GM12878 (cell line): ENCODE data around the gene PIMREG. TPM values are rescaled to one million over a fixed set of nuclear protein-coding genes. Genes with fewer than 3 reads are reported as not detected.

Experiments
- ATAC-seq: fragments of 200-7000 bp; cut with Tn5 transposase; 3 replicates; pipeline ENCODE4 v1.9.1; 2020; ENCODE audit warnings: mild to moderate bottlenecking, moderate library complexity
- BruUV-seq: library from RNA; stranded (reverse); fragments of 400-500 nt; replicated peaks from 2 replicates; lab custom pipeline; 2021; lab: Mats Ljungman, UMichigan
- CTCF ChIA-PET: fragments of 300-600 bp; sonication (Branson Sonifier 250); formaldehyde crosslinking; extraction: SDS; loops from one replicate; lab custom pipeline; 2021; ENCODE audit warnings: inconsistent platforms; lab: Yijun Ruan, JAX
- POLR2A ChIA-PET: fragments of 350-600 bp; formaldehyde crosslinking; extraction: SDS; loops from one replicate; lab custom pipeline; 2021; ENCODE audit warnings: inconsistent platforms; lab: Charles Lee
- RAD21 ChIA-PET: fragments of 300-600 bp; sonication (Branson Sonifier 250); formaldehyde crosslinking; loops from one replicate; lab custom pipeline; 2023; ENCODE audit warnings: antibody characterized with exemption; ENCODE audit not compliant: unreplicated experiment; lab: Charles Lee
- SMC1A ChIA-PET: fragments of 300-600 bp; sonication (Branson Sonifier 250); formaldehyde crosslinking; loops from one replicate; lab custom pipeline; 2023; ENCODE audit not compliant: unreplicated experiment, uncharacterized antibody; lab: Charles Lee
- DNase-seq: peaks from one replicate; pipeline ENCODE4 v3.0.0-alpha.2; 2011; ENCODE audit warnings: low read depth, low spot score
- FAIRE-seq: peaks from 3 replicates; lab custom pipeline; 2011; peaks lifted over from hg19 to GRCh38; lab: Jason Lieb, UNC
- H2AFZ ChIP-seq: 2 replicates; pipeline ENCODE4 v1.6.0; 2011; ENCODE audit warnings: low read depth, low read length, control low read depth; ENCODE audit not compliant: control insufficient read depth
- H3K27ac ChIP-seq: 2 replicates; pipeline ENCODE4 v1.5.1; 2011; ENCODE audit warnings: control low read depth; ENCODE audit not compliant: control insufficient read depth, insufficient read depth
- H3K27me3 ChIP-seq, 2 experiments: replicated peaks in 1 of 2; 2 replicates each; pipeline versions ENCODE4 v1.6.0 to v1.6.1; 2011; ENCODE audit warnings: low read length in 1 of 2; ENCODE audit not compliant: control insufficient read depth in 2 of 2, insufficient read depth in 2 of 2
- H3K36me3 ChIP-seq, 2 experiments: 2 replicates each; pipeline ENCODE4 v1.5.1; 2011; ENCODE audit warnings: low read length in 1 of 2; ENCODE audit not compliant: control insufficient read depth in 2 of 2, insufficient read depth in 2 of 2
- H3K4me1 ChIP-seq: 2 replicates; pipeline ENCODE4 v1.6.1; 2011; ENCODE audit warnings: mild to moderate bottlenecking, low read length, moderate library complexity, mixed read lengths; ENCODE audit not compliant: control insufficient read depth, insufficient read depth
- H3K4me2 ChIP-seq: 2 replicates; pipeline ENCODE4 v1.6.0; 2011; ENCODE audit warnings: control low read depth; ENCODE audit not compliant: control insufficient read depth, insufficient read depth
- H3K4me3 ChIP-seq: fragments of 200-600 bp; sonication (generic); 2 replicates; pipeline ENCODE4 v1.5.1; 2016
- H3K79me2 ChIP-seq: 2 replicates; pipeline ENCODE4 v1.6.0; 2011; ENCODE audit warnings: low read length; ENCODE audit not compliant: control insufficient read depth, insufficient read depth
- H3K9ac ChIP-seq: 2 replicates; pipeline ENCODE4 v1.8.0; 2011; ENCODE audit warnings: low read length, control low read depth, mixed read lengths; ENCODE audit not compliant: control insufficient read depth, insufficient read depth
- H3K9me3 ChIP-seq: replicated peaks from 3 replicates; pipeline ENCODE4 v1.5.1; 2011; ENCODE audit warnings: mild to moderate bottlenecking, low read length; ENCODE audit not compliant: control insufficient read depth, insufficient read depth
- H4K20me1 ChIP-seq: 2 replicates; pipeline ENCODE4 v1.6.0; 2011; ENCODE audit not compliant: control insufficient read depth, insufficient read depth
- ESRRA ChIP-seq: IDR thresholded peaks from 2 replicates; pipeline ENCODE4 v1.6.1; 2012; ENCODE audit warnings: mild to moderate bottlenecking, low read length, improper control_type of control experiment
- GATAD2B ChIP-seq: fragments of 450-650 bp; conservative IDR thresholded peaks from 2 replicates; pipeline ENCODE4 v1.6.1; 2017; ENCODE audit warnings: low read depth, mild to moderate bottlenecking, moderate library complexity
- HDAC6 ChIP-seq: fragments of 200-600 bp; sonication (generic); IDR thresholded peaks from one replicate; pipeline ENCODE4 v1.8.0; 2017; ENCODE audit warnings: antibody characterized with exemption; ENCODE audit not compliant: unreplicated experiment
- MEF2B ChIP-seq: fragments of 450-650 bp; IDR thresholded peaks from 2 replicates; pipeline ENCODE4 v1.6.1; 2018; ENCODE audit warnings: mild to moderate bottlenecking, moderate library complexity; ENCODE audit not compliant: partially characterized antibody, poor library complexity, severe bottlenecking
- NBN ChIP-seq: fragments of 450-650 bp; IDR thresholded peaks from 2 replicates; pipeline ENCODE4 v1.6.1; 2016
- RAD21 ChIP-seq: IDR thresholded peaks from 2 replicates; pipeline ENCODE4 v1.6.1; 2011; ENCODE audit warnings: mild to moderate bottlenecking, low read depth, low read length, moderate library complexity; ENCODE audit not compliant: insufficient read depth
- RAD51 ChIP-seq: fragments of 450-650 bp; IDR thresholded peaks from 2 replicates; pipeline ENCODE4 v1.6.1; 2016; ENCODE audit warnings: moderate library complexity, mild to moderate bottlenecking, inconsistent platforms
- RB1 ChIP-seq: fragments of 450-650 bp; formaldehyde crosslinking; IDR thresholded peaks from 2 replicates; pipeline ENCODE4 v1.6.1; 2017; ENCODE audit warnings: mild to moderate bottlenecking, borderline replicate concordance
- RELA ChIP-seq: fragments of 450-650 bp; IDR thresholded peaks from 2 replicates; pipeline ENCODE4 v1.8.0; 2014; ENCODE audit warnings: borderline replicate concordance; ENCODE audit not compliant: partially characterized antibody
- YBX1 ChIP-seq: fragments of 450-650 bp; IDR thresholded peaks from 2 replicates; pipeline ENCODE4 v1.6.1; 2016; ENCODE audit warnings: antibody characterized with exemption
- ZNF217 ChIP-seq: fragments of 450-650 bp; IDR thresholded peaks from 2 replicates; pipeline ENCODE4 v1.6.1; 2017; ENCODE audit warnings: antibody characterized with exemption, mild to moderate bottlenecking
- WGBS: methylation state at CpG from one replicate; pipeline ENCODE4 v1.1.6; 2016; ENCODE audit warnings: low lambda C conversion rate; ENCODE audit not compliant: insufficient replicate concordance, insufficient coverage; ENCODE audit errors: missing lambda C conversion rate; 5-methylcytosine and 5-hydroxymethylcytosine counted together
- in situ Hi-C: fragments of 300-500 bp; cut with MboI; formaldehyde crosslinking; loops from 9 replicates; pipeline ENCODE4 v1.14.3; 2018; ENCODE audit warnings: mixed read lengths
- intact Hi-C: fragments of 100-400 bp; cut with micrococcal nuclease; formaldehyde crosslinking; loops from one replicate; pipeline ENCODE4 v1.14.2; 2022; ENCODE audit not compliant: unreplicated experiment
- polyA plus RNA-seq, 11 experiments: library from polyadenylated mRNA; depleted of rRNA in 4 of 11; unstranded in 6 of 11; stranded (reverse) in 5 of 11; fragments of >200 nt; fragmentation: Nextera tagmentation in 4 of 11; fragmentation: Illumina TruSeq in 1 of 11; extraction: Ambion mirVana in 4 of 11; extraction: Trizol in 1 of 11; gene quantifications; 1 replicate in 1 of 11; 2 replicates in 10 of 11; pipeline versions ENCODE4 v1.2.1 to v1.2.3, GENCODE V29; 2011 to 2016; ENCODE audit warnings: inconsistent platforms in 2 of 11, missing spikeins in 2 of 11, low read depth in 1 of 11
- total RNA-seq, 4 experiments: library from RNA; depleted of rRNA in 3 of 4; stranded (reverse); fragments of >200 nt in 3 of 4; fragmentation: Illumina TruSeq in 1 of 4; extraction: Trizol in 1 of 4; gene quantifications; 2 replicates each; pipeline versions ENCODE4 v1.2.1 to v1.2.3, GENCODE V29; 2013 to 2021
- TF ChIP-seq, protein P1 (sequence below): fragments of 450-650 bp; formaldehyde crosslinking; IDR thresholded peaks from 2 replicates; pipeline ENCODE4 v1.4.0; 2022; ENCODE audit warnings: mild to moderate bottlenecking, moderate library complexity
- TF ChIP-seq, protein P2 (sequence below): fragments of 450-650 bp; IDR thresholded peaks from 2 replicates; pipeline ENCODE4 v1.6.1; 2017; ENCODE audit warnings: mild to moderate bottlenecking, moderate library complexity
- TF ChIP-seq, protein P3 (sequence below): fragments of 450-650 bp; IDR thresholded peaks from 2 replicates; pipeline ENCODE4 v1.6.1; 2014; ENCODE audit warnings: mild to moderate bottlenecking

The PIMREG gene
- total and polyA plus RNA-seq, 10 of the 15 experiments (the other 5 are each of a cell fraction or from before 2014, with no cell fraction given), result 2.8 to 35.8 (median 25.2) TPM

DNA sequence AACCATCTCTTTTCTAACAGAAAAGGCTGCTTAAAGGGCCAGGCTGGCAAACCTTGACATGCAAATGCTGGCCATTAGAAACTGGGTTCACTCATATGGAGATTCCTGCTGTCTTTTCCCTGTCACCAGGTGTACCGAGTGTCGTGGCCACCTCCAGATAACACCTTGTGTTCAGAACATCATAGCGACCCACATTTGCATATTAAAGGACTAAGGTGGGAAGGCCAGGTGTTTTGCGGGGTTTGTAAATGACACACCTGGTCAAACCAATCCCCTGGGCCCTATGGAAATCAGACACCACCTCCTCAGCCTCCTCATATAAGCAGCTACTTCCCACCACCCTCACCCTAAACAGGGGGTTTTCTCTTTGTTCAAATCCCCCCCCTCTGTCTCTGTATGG lies 6.8 kb upstream of the PIMREG start (continued):
- TF ChIP-seq, protein P1, sequence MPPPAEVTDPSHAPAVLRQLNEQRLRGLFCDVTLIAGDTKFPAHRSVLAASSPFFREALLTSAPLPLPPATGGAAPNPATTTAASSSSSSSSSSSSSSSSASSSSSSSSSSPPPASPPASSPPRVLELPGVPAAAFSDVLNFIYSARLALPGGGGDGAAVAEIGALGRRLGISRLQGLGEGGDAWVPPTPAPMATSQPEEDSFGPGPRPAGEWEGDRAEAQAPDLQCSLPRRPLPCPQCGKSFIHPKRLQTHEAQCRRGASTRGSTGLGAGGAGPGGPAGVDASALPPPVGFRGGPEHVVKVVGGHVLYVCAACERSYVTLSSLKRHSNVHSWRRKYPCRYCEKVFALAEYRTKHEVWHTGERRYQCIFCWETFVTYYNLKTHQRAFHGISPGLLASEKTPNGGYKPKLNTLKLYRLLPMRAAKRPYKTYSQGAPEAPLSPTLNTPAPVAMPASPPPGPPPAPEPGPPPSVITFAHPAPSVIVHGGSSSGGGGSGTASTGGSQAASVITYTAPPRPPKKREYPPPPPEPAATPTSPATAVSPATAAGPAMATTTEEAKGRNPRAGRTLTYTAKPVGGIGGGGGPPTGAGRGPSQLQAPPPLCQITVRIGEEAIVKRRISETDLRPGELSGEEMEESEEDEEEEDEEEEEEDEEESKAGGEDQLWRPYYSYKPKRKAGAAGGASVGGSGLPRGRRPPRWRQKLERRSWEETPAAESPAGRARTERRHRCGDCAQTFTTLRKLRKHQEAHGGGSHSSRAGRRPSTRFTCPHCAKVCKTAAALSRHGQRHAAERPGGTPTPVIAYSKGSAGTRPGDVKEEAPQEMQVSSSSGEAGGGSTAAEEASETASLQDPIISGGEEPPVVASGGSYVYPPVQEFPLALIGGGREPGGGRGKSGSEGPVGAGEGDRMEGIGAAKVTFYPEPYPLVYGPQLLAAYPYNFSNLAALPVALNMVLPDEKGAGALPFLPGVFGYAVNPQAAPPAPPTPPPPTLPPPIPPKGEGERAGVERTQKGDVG (CRISPR knock-in tag), result no peak
- no peak for TF ChIP-seq RB1

DNA sequence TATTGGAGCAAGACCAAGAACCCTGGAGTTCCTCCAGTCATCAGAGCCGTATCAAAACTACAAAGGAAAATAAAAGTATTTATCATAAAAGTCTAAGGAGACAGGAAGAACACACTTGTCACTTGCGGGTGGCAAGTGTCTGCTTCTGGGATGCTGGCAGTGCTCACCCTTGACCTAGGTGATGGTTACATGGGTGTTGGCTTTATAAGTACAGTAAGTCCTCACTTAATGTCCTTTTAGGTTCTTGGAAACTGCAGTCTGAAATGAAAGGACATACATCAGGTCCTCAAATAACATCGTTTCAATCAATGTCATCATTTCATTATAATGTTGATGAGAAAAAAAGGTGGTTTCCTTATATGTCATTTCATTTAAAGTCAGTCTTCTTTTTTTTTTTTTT lies 6.3 kb upstream of the PIMREG start:
- BruUV-seq, result no TSS peak
- Histone ChIP-seq H3K4me2 (no peak overlapping the region), H2AFZ (no peak overlapping the region), H3K9me3 (no peaks in the 10 kb centered on the region), H3K36me3 (no peaks in the 10 kb centered on the region), H3K27me3 (no peaks in the 10 kb centered on the region), H3K4me1 (no peaks in the 10 kb centered on the region), H4K20me1 (no peaks in the 10 kb centered on the region), H3K27ac (no peak overlapping the region), H3K9ac (no peak overlapping the region), H3K4me3 (no peak overlapping the region), H3K79me2 (no peaks in the 10 kb centered on the region)
- POLR2A ChIA-PET, result no interaction called here
- 28% methylated on average over 3 of the region's 3 CpGs for WGBS
- in situ Hi-C loops (no loop called here), intact Hi-C loops (loop anchor here (5.0 kb wide), 1 partner anchor 851 kb away; no protein-coding TSS in a partner anchor)
- RAD21 ChIA-PET, result no interaction called here
- SMC1A ChIA-PET, result no interaction called here
- TF ChIP-seq RAD21 (no peak), ZNF217 (no peak), MEF2B (no peak), HDAC6 (no peak), GATAD2B (no peak), RAD51 (no peak), RELA (no peak), NBN (no peak), YBX1 (no peak), ESRRA (no peak)
- TF ChIP-seq, protein P2, sequence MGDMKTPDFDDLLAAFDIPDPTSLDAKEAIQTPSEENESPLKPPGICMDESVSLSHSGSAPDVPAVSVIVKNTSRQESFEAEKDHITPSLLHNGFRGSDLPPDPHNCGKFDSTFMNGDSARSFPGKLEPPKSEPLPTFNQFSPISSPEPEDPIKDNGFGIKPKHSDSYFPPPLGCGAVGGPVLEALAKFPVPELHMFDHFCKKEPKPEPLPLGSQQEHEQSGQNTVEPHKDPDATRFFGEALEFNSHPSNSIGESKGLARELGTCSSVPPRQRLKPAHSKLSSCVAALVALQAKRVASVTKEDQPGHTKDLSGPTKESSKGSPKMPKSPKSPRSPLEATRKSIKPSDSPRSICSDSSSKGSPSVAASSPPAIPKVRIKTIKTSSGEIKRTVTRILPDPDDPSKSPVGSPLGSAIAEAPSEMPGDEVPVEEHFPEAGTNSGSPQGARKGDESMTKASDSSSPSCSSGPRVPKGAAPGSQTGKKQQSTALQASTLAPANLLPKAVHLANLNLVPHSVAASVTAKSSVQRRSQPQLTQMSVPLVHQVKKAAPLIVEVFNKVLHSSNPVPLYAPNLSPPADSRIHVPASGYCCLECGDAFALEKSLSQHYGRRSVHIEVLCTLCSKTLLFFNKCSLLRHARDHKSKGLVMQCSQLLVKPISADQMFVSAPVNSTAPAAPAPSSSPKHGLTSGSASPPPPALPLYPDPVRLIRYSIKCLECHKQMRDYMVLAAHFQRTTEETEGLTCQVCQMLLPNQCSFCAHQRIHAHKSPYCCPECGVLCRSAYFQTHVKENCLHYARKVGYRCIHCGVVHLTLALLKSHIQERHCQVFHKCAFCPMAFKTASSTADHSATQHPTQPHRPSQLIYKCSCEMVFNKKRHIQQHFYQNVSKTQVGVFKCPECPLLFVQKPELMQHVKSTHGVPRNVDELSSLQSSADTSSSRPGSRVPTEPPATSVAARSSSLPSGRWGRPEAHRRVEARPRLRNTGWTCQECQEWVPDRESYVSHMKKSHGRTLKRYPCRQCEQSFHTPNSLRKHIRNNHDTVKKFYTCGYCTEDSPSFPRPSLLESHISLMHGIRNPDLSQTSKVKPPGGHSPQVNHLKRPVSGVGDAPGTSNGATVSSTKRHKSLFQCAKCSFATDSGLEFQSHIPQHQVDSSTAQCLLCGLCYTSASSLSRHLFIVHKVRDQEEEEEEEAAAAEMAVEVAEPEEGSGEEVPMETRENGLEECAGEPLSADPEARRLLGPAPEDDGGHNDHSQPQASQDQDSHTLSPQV, result no peak
- TF ChIP-seq, protein P3, sequence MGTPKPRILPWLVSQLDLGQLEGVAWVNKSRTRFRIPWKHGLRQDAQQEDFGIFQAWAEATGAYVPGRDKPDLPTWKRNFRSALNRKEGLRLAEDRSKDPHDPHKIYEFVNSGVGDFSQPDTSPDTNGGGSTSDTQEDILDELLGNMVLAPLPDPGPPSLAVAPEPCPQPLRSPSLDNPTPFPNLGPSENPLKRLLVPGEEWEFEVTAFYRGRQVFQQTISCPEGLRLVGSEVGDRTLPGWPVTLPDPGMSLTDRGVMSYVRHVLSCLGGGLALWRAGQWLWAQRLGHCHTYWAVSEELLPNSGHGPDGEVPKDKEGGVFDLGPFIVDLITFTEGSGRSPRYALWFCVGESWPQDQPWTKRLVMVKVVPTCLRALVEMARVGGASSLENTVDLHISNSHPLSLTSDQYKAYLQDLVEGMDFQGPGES, result no peak
- FAIRE-seq (no peak), ATAC-seq (no peak), DNase-seq (no peak)
- CTCF ChIA-PET, result no interaction called here
